Left cardiac atrium (tissue), 4 donors: ENCODE data around the gene NTF4. TPM values are rescaled to one million over a fixed set of nuclear protein-coding genes. Genes with fewer than 3 reads are reported as not detected.
"Not testable (repeated sequence)": the region's sequence is repeated elsewhere in the genome, so short reads cannot be mapped to it uniquely, and the experiment has no call there.

ENCODE experiments used
- ATAC-seq, 2 donors: fragments of 200-7000 bp; cut with Tn5 transposase; one replicate each; pipeline ENCODE4 v1.9.1; 2020; ENCODE audit warnings: mild to moderate bottlenecking in 2 of 2, moderate library complexity in 2 of 2
- DNase-seq: peaks from one replicate; pipeline ENCODE4 v3.0.0-alpha.2; 2020
- intact Hi-C, 2 donors: fragments of 100-400 bp; cut with DNase I; formaldehyde crosslinking; loops; one replicate each; pipeline versions ENCODE4 v1.14.1 to v1.15.1; 2022 to 2023
- total RNA-seq, 2 donors: library from RNA; stranded (reverse); fragmentation: NEBNext Ultra II Directional; extraction: Animal tissue kit (Norgen Biotek cat#: 25700); gene quantifications; one replicate each; pipeline ENCODE4 v1.2.1, GENCODE V29; 2021
- donor health status: DM: no; HTN: yes; CAD: no.
- donor health status: DM: no; HTN: yes; CAD: no; lungs with severe emphysema.
- donor health status: DM: yes; HTN: yes; CAD: no.
- donor health status: Dilated cardiomyopathy.

Gene NTF4
- total RNA-seq, 2 donors from 2014 or later = 0.81 to 1.2 TPM

- ATAC-seq (no peak), DNase-seq (no peak)
- intact Hi-C loops = no loop called here
Measured at GRCh38 chr19:49064029-49064629, 489 bp downstream of the NTF4 start.

- DNase-seq = no peak
Measured at GRCh38 chr19:49061445-49061844, 3.2 kb downstream of the NTF4 start.

DNA sequence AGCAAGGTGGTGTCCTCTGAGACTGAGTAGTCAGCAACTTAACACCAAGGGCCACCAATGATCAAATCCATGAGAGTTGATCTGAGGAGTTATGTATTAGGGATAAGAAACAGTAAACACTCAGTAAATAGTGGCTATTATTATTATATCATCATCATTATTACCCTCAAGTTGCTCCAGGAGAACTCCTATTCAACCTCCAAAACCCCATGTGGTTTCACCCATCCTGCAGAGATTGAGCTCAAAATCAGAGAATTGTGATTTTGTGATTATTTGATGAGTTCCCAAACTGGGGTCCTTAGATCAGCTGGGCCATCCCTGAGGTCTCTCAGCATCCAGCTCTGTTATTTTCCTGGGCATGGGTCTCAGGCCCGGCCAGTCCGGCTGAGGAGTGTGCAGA, 3.6 kb downstream of the NTF4 start:
- ATAC-seq = no peak
- no peak for DNase-seq
- intact Hi-C loops = no loop called here

More at GRCh38 chr19:49061445-49061844, 3.2 kb downstream of the NTF4 start:
- intact Hi-C loops = no loop called here
- ATAC-seq = no peak

DNA sequence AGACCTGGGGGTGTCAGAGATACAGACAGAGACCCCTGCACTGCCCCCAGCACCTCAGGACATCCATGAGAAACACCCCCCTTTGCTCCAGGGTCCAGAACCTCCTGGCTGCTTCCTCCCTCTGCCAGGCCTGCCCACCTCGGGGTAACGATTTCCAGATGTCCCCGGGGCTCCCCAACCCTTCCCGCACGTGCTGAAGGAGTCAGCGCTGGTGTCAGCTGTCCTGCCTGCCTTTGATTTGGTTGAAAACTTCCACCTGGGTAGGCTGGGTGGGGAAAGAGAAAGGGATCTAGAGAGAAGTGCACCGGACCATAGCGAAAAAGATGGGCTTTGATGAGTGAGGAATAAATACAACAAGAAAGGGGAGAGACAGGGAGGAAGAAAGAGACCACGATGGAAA, 5.6 kb downstream of the NTF4 start:
- intact Hi-C loops = no loop called here
- DNase-seq = no peak
- ATAC-seq = no peak

GRCh38 chr19:49058562-49058961, 6.1 kb downstream of the NTF4 start:
- DNase-seq = no peak
- intact Hi-C loops = no loop called here
- no peak for ATAC-seq

- DNase-seq (peak; percentile 85), ATAC-seq (peak; percentile 75 to 89)
- intact Hi-C loops = no loop called here
Measured at GRCh38 chr19:49057636-49058234, 6.9 kb downstream of the NTF4 start, which contains the start of gene CGB7. Gene CGB7, minus strand, starts transcription at chr19:49057749. Its CDS starts 2,374 bp downstream, at chr19:49055375.

DNA sequence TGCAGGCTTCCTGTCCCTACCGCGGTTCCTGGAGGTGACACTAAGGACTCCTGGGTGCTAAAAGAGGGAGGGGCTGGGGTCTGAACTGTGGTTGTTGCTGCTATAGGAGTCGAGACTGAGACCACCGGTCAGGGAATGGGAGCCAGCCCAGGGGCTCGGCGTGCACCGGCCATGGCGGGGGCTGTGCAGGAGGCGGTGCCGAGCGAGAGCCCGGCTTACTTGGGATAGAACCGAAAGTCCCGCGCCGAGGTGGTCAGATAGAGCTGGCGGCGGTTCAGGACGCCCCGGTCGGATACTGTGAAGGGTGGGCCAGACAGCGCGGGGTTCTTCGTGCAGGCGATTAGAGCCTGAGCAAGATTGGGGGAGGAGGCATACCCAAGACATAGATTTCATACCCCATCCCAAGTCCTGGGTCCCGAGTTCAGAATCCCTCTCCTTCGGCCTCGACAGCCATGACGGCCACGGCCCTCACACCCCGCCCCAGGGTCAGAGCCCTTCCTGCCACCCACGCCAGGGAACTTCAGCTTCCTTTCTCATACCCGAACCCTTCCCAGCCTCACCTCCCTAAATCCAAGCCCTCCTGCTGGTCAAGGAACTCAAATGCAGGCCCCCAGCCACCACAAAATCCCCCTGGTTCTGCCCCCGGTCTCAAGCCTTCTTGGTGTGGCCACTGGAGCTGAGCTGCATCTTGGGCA, 7.6 kb downstream of the NTF4 start:
- peak; percentile 36 to 39 for ATAC-seq
- intact Hi-C loops, DNase-seq: not testable (repeated sequence)

GRCh38 chr19:49056101-49056901, 8.3 kb downstream of the NTF4 start:
- ATAC-seq = peak; percentile 88 to 91
- intact Hi-C loops = no loop called here
- DNase-seq = peak; percentile 64

DNA sequence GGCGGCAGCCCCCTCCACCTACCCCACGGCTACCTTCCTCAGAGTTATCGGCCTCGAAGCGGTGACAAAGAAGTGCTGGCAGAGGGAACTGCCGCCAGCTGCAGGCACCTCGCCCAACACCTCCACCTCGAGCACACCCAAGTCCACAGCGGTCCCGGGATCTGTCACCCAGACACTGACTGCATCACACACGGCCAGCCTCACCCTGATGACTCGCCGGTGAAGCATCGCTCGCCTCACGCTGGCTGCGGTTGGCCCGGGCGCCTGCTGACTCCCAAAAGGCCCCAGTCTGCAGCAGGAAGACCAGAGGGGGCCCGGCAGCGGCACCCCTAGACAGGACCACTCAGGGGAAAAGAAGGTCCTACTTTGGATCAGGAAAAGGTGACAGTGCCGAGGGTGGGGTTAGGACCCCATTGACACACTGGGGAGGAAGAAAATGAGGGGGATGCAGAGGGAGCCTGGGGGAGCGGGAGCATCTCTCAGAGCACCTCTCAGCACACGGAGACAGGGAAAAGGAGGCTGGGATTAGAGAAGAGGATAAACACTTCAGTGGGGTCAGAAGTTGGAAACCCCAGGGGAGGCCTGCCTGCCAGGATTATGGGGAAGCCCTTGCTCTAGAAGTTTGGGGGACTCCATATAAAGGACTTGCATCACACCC, 14.1 kb downstream of the NTF4 start:
- intact Hi-C loops, ATAC-seq, DNase-seq: not testable (repeated sequence)

- DNase-seq, ATAC-seq, intact Hi-C loops: not testable (repeated sequence)
Measured at GRCh38 chr19:49049834-49050233, 14.8 kb downstream of the NTF4 start.

GRCh38 chr19:49049011-49049410, 15.6 kb downstream of the NTF4 start, which contains the start of gene CGB8:
Gene CGB8, minus strand, starts transcription at chr19:49049111. Its CDS starts 372 bp downstream, at chr19:49048739.
- intact Hi-C loops, DNase-seq, ATAC-seq: not testable (repeated sequence)

DNA sequence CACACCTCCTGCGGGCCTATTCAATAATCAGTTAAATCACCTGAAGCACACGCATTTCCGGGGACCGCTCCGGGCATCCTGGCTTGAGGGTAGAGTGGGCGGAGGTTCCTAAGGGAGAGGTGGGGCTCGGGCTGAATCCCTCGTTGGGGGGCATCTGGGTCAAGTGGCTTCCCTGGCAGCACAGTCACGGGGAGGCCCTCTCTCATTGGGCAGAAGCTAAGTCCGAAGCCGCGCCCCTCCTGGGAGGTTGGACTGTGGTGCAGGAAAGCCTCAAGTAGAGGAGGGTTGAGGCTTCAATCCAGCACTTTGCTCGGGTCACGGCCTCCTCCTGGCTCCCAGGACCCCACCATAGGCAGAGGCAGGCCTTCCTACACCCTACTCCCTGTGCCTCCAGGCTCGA, 21.1 kb downstream of the NTF4 start, which contains the start of gene CGB5:
CGB5 (plus strand) TSS at position 301 of the 400 bp plus-strand sequence. CDS start 362 bp downstream, outside the sequence.
- ATAC-seq, DNase-seq, intact Hi-C loops: not testable (repeated sequence)

- intact Hi-C loops, ATAC-seq, DNase-seq: not testable (repeated sequence)
Measured at GRCh38 chr19:49042666-49043065, 22.0 kb downstream of the NTF4 start.

DNA sequence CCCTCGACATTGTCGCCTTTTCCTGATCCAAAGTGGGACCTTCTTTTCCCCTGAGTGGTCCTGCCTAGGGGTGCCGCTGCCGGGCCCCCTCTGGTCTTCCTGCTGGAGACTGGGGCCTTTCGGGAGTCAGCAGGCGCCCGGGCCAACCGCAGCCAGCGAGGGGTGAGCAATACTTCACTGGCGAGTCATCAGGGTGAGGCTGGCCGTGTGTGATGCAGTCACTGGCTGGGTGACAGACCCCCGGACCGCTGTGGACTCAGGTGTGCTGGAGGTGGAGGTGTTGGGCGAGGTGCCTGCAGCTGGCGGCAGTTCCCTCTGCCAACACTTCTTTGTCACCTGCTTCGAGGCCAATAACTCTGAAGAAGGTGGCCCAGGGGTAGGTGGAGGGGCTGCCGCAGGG, 22.4 kb downstream of the NTF4 start:
- no peak for ATAC-seq
- intact Hi-C loops = no loop called here
- no peak for DNase-seq

- intact Hi-C loops, ATAC-seq, DNase-seq: not testable (repeated sequence)
Measured at GRCh38 chr19:49039736-49040135, 24.9 kb downstream of the NTF4 start.

DNA sequence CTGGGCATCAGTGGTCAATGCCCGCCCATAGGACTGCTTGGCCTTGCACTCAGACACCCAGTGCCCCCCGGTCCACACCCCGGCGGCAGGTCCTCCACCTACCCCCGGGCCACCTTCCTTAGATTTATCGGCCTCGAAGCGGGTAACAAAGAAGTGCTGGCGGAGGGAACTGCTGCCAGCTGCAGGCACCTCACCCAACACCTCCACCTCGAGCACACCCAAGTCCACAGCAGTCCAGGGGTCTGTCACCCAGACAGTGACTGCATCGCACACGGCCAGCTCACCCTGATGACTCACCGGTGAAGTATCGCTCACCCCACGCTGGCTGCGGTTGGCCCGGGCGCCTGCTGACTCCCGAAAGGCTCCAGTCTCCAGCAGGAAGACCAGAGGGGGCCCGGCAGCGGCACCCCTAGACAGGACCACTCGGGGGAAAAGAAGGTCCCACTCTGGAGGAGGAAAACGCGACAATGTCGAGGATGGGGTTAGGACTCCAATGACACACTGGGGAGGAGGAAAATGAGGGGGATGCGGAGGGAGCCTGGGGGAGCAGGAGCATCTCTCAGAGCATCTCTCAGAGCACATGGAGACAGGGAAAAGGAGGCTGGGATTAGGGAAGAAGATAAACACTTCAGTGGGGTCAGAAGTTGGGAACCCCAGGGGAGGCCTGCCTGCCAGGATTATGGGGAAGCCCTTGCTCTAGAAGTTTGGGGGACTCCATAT, 25.9 kb downstream of the NTF4 start:
- intact Hi-C loops, DNase-seq, ATAC-seq: not testable (repeated sequence)

- ATAC-seq, intact Hi-C loops, DNase-seq: not testable (repeated sequence)
Measured at GRCh38 chr19:49038111-49038510, 26.5 kb downstream of the NTF4 start.

- intact Hi-C loops, ATAC-seq, DNase-seq: not testable (repeated sequence)
Measured at GRCh38 chr19:49036815-49037214, 27.8 kb downstream of the NTF4 start, which contains the start of gene CGB1. Gene CGB1, minus strand, starts transcription at chr19:49036895. Its CDS starts 184 bp downstream, at chr19:49036711.
